ENCODE data around the gene U2AF2. TPM values are rescaled to one million over a fixed set of nuclear protein-coding genes. Genes with fewer than 3 reads are reported as not detected.

Gene U2AF2
- total RNA-seq, 2 experiments from 2014 or later = 204 to 213 TPM

GRCh38 chr19:55646889-55647731 is 7.7 kb upstream of the U2AF2 start:
- H3K4me1 Mint-ChIP-seq = peaks cover 41% of the 10 kb centered on the region
- H3K27me3 Mint-ChIP-seq = no peaks in the 10 kb centered on the region
- ChIA-PET CTCF (interaction anchor here (1.5 to 2.4 kb wide), 4 partner anchors 8 to 143 kb away, joined by 4 to 19 read pairs (median 6); no protein-coding TSS in a partner anchor), POLR2A (interaction anchor here (1.1 to 1.9 kb wide), 5 partner anchors 9 to 14 kb away, joined by 3 to 6 read pairs (median 3); no protein-coding TSS in a partner anchor)
- peak overlapping the region; percentile 48 for H3K4me3 Mint-ChIP-seq
- no peaks in the 10 kb centered on the region for H3K9me3 Mint-ChIP-seq
- DNase-seq = no peak
- H3K36me3 Mint-ChIP-seq (ENCODE audit: low read depth) = peaks cover 18% of the 10 kb centered on the region
- peak overlapping the region; percentile 26 for H3K27ac Mint-ChIP-seq

- no peaks in the 10 kb centered on the region for H3K27me3 Mint-ChIP-seq
- no peaks in the 10 kb centered on the region for H3K9me3 Mint-ChIP-seq
- CTCF ChIA-PET = interaction anchor here (1.5 to 2.4 kb wide), 4 partner anchors 9 to 144 kb away, joined by 4 to 19 read pairs (median 6); no protein-coding TSS in a partner anchor
- peak; percentile 30 for DNase-seq
- peaks cover 17% of the 10 kb centered on the region for H3K36me3 Mint-ChIP-seq (ENCODE audit: low read depth)
- POLR2A ChIA-PET = interaction anchor here (1.0 to 1.9 kb wide), 8 partner anchors 9 to 24 kb away, joined by 3 to 7 read pairs (median 4); partner anchors contain the start of gene ZNF784
- peak within 1 kb of the TSS; percentile 26 for H3K27ac Mint-ChIP-seq
- H3K4me1 Mint-ChIP-seq = peaks cover 39% of the 10 kb centered on the region
- peak within 1 kb of the TSS; percentile 48 for H3K4me3 Mint-ChIP-seq
These were observed 6.9 kb upstream of the U2AF2 start, which contains the start of gene CCDC106 for GRCh38 chr19:55647732-55648584. CCDC106 (plus strand) TSS chr19:55648212; CDS start chr19:55649047, 835 bp downstream.

- H3K4me1 Mint-ChIP-seq = peaks cover 36% of the 10 kb centered on the region
- peak overlapping the region; percentile 43 for H3K4me3 Mint-ChIP-seq
- ChIA-PET CTCF (interaction anchor here (2.4 kb wide), 1 partner anchor 15 kb away, joined by 19 read pairs; no protein-coding TSS in a partner anchor), POLR2A (interaction anchor here (1.0 to 1.7 kb wide), 5 partner anchors 8 to 50 kb away, joined by 3 to 7 read pairs (median 4); partner anchors contain the start of genes FIZ1 and ZNF784)
- no peak overlapping the region for H3K27ac Mint-ChIP-seq
- peaks cover 12% of the 10 kb centered on the region for H3K36me3 Mint-ChIP-seq (ENCODE audit: low read depth)
- no peaks in the 10 kb centered on the region for H3K9me3 Mint-ChIP-seq
- DNase-seq = no peak
- H3K27me3 Mint-ChIP-seq = no peaks in the 10 kb centered on the region
These were observed 6.1 kb upstream of the U2AF2 start for GRCh38 chr19:55648585-55649267.

- no peak for DNase-seq
- CTCF ChIA-PET = no interaction called here
- Mint-ChIP-seq H3K4me1 (peaks cover 29% of the 10 kb centered on the region), H3K4me3 (peak overlapping the region; percentile 49), H3K9me3 (no peaks in the 10 kb centered on the region), H3K27ac (no peak overlapping the region), H3K36me3 (ENCODE audit: low read depth) (peaks cover 12% of the 10 kb centered on the region), H3K27me3 (no peaks in the 10 kb centered on the region)
- POLR2A ChIA-PET = interaction anchor here (1.7 kb wide), 3 partner anchors 11 to 50 kb away, joined by 4 to 7 read pairs (median 4); partner anchors contain the start of gene FIZ1
These were observed 5.3 kb upstream of the U2AF2 start for GRCh38 chr19:55649268-55650125.

DNA sequence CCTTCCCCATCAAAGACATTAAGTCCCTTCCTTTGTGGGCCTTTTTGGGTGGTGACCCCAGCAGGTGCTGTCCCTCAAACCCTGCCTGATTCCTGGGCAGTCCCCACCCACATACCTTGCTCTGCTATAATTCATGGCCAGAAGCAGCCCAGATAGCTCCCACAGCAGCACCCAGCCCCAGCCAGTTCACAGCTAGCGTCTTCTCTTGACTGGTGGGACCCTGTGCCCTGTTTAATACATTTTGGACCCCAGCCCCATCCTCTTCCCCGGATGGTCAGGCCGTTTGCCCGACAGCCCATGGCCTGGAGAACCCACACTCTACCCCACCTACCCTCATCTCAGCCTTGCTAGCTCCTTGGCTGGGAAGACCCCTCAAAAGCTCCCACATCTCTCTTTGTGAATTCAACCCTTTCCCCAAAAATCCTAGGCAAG is 4.7 kb upstream of the U2AF2 start:
- no peak for DNase-seq
- Mint-ChIP-seq H3K9me3 (no peaks in the 10 kb centered on the region), H3K27ac (no peak overlapping the region), H3K4me1 (peaks cover 26% of the 10 kb centered on the region), H3K4me3 (no peak overlapping the region), H3K27me3 (no peaks in the 10 kb centered on the region), H3K36me3 (ENCODE audit: low read depth) (peaks cover 12% of the 10 kb centered on the region)
- ChIA-PET POLR2A (interaction anchor here (1.7 kb wide), 1 partner anchor 51 kb away, joined by 4 read pairs; the partner anchor contains the start of gene FIZ1), CTCF (no interaction called here)

- Mint-ChIP-seq H3K36me3 (ENCODE audit: low read depth) (peaks cover 12% of the 10 kb centered on the region), H3K4me3 (no peak overlapping the region), H3K4me1 (peaks cover 22% of the 10 kb centered on the region), H3K9me3 (no peaks in the 10 kb centered on the region), H3K27me3 (no peaks in the 10 kb centered on the region), H3K27ac (no peak overlapping the region)
- CTCF ChIA-PET = no interaction called here
- POLR2A ChIA-PET = no interaction called here
- DNase-seq = no peak
These were observed 4.1 kb upstream of the U2AF2 start for GRCh38 chr19:55650602-55651230.

- Mint-ChIP-seq H3K4me3 (no peak overlapping the region), H3K27ac (no peak overlapping the region), H3K4me1 (peaks cover 27% of the 10 kb centered on the region), H3K27me3 (no peaks in the 10 kb centered on the region), H3K36me3 (ENCODE audit: low read depth) (peaks cover 16% of the 10 kb centered on the region), H3K9me3 (no peaks in the 10 kb centered on the region)
- DNase-seq = no peak
- POLR2A ChIA-PET = no interaction called here
- CTCF ChIA-PET = no interaction called here
These were observed 3.6 kb upstream of the U2AF2 start for GRCh38 chr19:55651236-55651635.

- CTCF ChIA-PET = interaction anchor here (0.7 to 3.0 kb wide), 11 partner anchors 8 to 572 kb away, joined by 3 to 25 read pairs (median 4); partner anchors contain the start of genes FIZ1, ZNF524, ZNF581 and ZNF865
- H3K36me3 Mint-ChIP-seq (ENCODE audit: low read depth) = peaks cover 22% of the 10 kb centered on the region
- POLR2A ChIA-PET = interaction anchor here (0.6 to 2.5 kb wide), 3 partner anchors 10 to 21 kb away, joined by 3 to 23 read pairs (median 3); partner anchors contain the start of gene ZNF581
- DNase-seq = no peak
- peak overlapping the region; percentile 24 for H3K4me3 Mint-ChIP-seq
- H3K4me1 Mint-ChIP-seq = peaks cover 35% of the 10 kb centered on the region
- H3K27me3 Mint-ChIP-seq = no peaks in the 10 kb centered on the region
- no peak overlapping the region for H3K27ac Mint-ChIP-seq
- H3K9me3 Mint-ChIP-seq = no peaks in the 10 kb centered on the region
These were observed 2.3 kb upstream of the U2AF2 start for GRCh38 chr19:55652311-55653128.

DNA sequence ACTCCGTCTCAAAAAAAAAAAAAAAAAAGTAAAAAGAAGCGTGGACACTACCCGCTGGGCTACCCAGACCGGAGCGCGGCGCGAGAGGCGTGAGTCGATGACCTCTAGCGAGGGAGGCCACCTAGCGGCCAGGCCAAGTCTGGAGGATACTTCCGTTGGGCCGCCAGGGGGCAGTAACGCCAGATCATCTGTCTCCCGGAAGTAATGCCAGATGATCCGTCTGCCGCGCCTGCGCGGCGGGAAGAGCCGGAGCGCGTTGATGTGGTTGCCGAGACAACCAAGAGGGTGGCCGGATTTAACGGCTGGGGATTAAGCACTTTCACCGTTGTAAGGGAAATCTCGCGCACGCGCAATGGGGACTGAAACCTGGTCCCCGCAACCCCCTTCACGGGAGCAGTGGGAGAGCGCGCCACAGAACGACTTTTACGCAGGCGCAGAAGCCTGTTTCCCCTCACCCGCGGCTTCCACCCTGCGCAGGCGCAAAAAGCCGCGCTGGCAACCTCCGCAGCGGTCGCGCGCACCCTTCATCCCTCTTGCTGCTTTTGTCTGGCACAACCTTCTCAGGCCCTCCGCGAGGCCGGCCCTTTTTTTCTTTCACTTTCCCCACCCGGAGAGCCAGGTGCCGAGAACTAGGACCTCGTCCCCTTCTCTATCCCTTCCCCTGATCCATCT is 1.0 kb upstream of the U2AF2 start:
- ChIA-PET POLR2A (interaction anchor here (0.6 to 2.5 kb wide), 17 partner anchors 9 to 246 kb away, joined by 3 to 23 read pairs (median 5); partner anchors contain the start of genes FIZ1, NAT14, UBE2S and ZNF524), CTCF (interaction anchor here (0.7 to 3.0 kb wide), 33 partner anchors 8 to 1464 kb away, joined by 3 to 25 read pairs (median 4); partner anchors contain the start of genes EPN1, FIZ1, KMT5C and MBOAT7)
- Mint-ChIP-seq H3K27me3 (no peaks in the 10 kb centered on the region), H3K4me1 (peaks cover 40% of the 10 kb centered on the region), H3K4me3 (peak overlapping the region; percentile 83), H3K36me3 (ENCODE audit: low read depth) (peaks cover 27% of the 10 kb centered on the region), H3K9me3 (no peaks in the 10 kb centered on the region), H3K27ac (peak overlapping the region; percentile 94)
- DNase-seq = peak; percentile 98

Measured in activated CD4-positive, alpha-beta memory T cell treated with anti-CD3 and anti-CD28 coated beads, Interleukin-2, amount 10 ng/mL, durations not matched to agents 7 days and 5 days (primary cell).